ENCODE data around the gene SFXN3. TPM values are rescaled to one million over a fixed set of nuclear protein-coding genes. Genes with fewer than 3 reads are reported as not detected.
A peak's percentile ranks its signal among the peaks of the same experiment; 100 is the strongest.

Gene SFXN3
- total RNA-seq, 1 donor from 2014 or later, result 101 TPM

- Mint-ChIP-seq H3K27me3 (ENCODE audit: low read depth) (no peaks in the 10 kb centered on the region), H3K4me1 (ENCODE audit: low read depth) (peaks cover 39% of the 10 kb centered on the region), H3K27ac (ENCODE audit: unreplicated experiment) (peak overlapping the region; percentile 94), H3K9me3 (ENCODE audit: low read depth) (no peaks in the 10 kb centered on the region), H3K4me3 (ENCODE audit: unreplicated experiment) (peak overlapping the region; percentile 71), H3K36me3 (ENCODE audit: low read depth) (no peaks in the 10 kb centered on the region)
- peak; percentile 72 for DNase-seq (ENCODE audit: low spot score)
- TF ChIP-seq CTCF (IDR thresholded peaks at IDR 0.05), result no peak
Observed at GRCh38 chr10:100998183-100998990, 32.6 kb upstream of the SFXN3 start.

- Mint-ChIP-seq H3K4me3 (ENCODE audit: unreplicated experiment) (peak overlapping the region; percentile 71), H3K36me3 (ENCODE audit: low read depth) (peaks cover 1% of the 10 kb centered on the region), H3K27ac (ENCODE audit: unreplicated experiment) (peak overlapping the region; percentile 94), H3K4me1 (ENCODE audit: low read depth) (peaks cover 39% of the 10 kb centered on the region), H3K27me3 (ENCODE audit: low read depth) (no peaks in the 10 kb centered on the region), H3K9me3 (ENCODE audit: low read depth) (no peaks in the 10 kb centered on the region)
- TF ChIP-seq CTCF (IDR thresholded peaks at IDR 0.05), result peak; percentile 99
- peak; percentile 92 for DNase-seq (ENCODE audit: low spot score)
Observed at GRCh38 chr10:100998991-100999741, 31.9 kb upstream of the SFXN3 start.

GRCh38 chr10:100999742-101000126, 31.3 kb upstream of the SFXN3 start, which contains the start of gene LZTS2:
TSS of gene LZTS2 (plus strand) at chr10:100999808. CDS start at chr10:101002539, 2,731 bp downstream.
- no peaks in the 10 kb centered on the region for H3K27me3 Mint-ChIP-seq (ENCODE audit: low read depth)
- TF ChIP-seq CTCF (IDR thresholded peaks at IDR 0.05), result no peak
- DNase-seq (ENCODE audit: low spot score), result no peak
- H3K4me1 Mint-ChIP-seq (ENCODE audit: low read depth), result peaks cover 39% of the 10 kb centered on the region
- no peaks in the 10 kb centered on the region for H3K9me3 Mint-ChIP-seq (ENCODE audit: low read depth)
- H3K4me3 Mint-ChIP-seq (ENCODE audit: unreplicated experiment), result peak within 1 kb of the TSS; percentile 95
- H3K27ac Mint-ChIP-seq (ENCODE audit: unreplicated experiment), result peak within 1 kb of the TSS; percentile 94
- H3K36me3 Mint-ChIP-seq (ENCODE audit: low read depth), result peaks cover 1% of the 10 kb centered on the region

GRCh38 chr10:101000127-101000914, 30.7 kb upstream of the SFXN3 start:
- Mint-ChIP-seq H3K9me3 (ENCODE audit: low read depth) (no peaks in the 10 kb centered on the region), H3K36me3 (ENCODE audit: low read depth) (peaks cover 4% of the 10 kb centered on the region), H3K27me3 (ENCODE audit: low read depth) (no peaks in the 10 kb centered on the region), H3K27ac (ENCODE audit: unreplicated experiment) (peak overlapping the region; percentile 94), H3K4me1 (ENCODE audit: low read depth) (peaks cover 39% of the 10 kb centered on the region), H3K4me3 (ENCODE audit: unreplicated experiment) (peak overlapping the region; percentile 95)
- peak; percentile 84 for DNase-seq (ENCODE audit: low spot score)
- no peak for TF ChIP-seq CTCF (IDR thresholded peaks at IDR 0.05)
